GM12865 (cell line): Measurements from ENCODE around the gene MAPK1IP1L.

Experiments
- DNase-seq: peaks from one replicate; pipeline ENCODE4 v3.0.0; 2010; ENCODE audit warnings: low read depth
- H3K4me3 ChIP-seq: 2 replicates; pipeline ENCODE4 v1.5.1; 2011; ENCODE audit warnings: mild to moderate bottlenecking, low read depth, low read length, control low read depth
- CTCF ChIP-seq: IDR thresholded peaks from 2 replicates; pipeline ENCODE4 v1.5.1; 2011; ENCODE audit warnings: low read length, control low read depth, low read depth, inconsistent platforms; ENCODE audit not compliant: insufficient read depth; ENCODE audit errors: missing control alignments

Gene MAPK1IP1L

GRCh38 chr14:55115460-55115859, 64.0 kb downstream of the MAPK1IP1L start:
- H3K4me3 ChIP-seq: no peak overlapping the region
- no peak for DNase-seq
- TF ChIP-seq CTCF: no peak

DNA sequence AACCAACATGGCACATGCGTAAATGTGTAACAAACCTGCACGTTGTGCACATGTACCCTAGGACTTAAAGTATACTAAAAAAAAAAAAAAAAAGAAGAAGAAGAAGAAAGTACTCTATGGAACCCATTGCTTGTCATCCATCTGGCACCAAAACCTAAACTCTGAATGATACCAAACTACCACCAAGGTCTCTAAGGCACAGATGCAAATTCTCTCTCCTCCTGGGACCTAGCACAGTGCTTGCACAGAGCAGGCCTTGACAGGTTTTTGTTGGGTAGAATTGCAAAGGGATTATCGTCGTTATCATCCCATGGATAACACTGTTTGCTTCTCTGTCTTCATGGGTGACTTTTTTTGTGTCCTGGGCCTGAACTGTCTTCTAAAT, 64.4 kb downstream of the MAPK1IP1L start:
- DNase-seq: no peak
- no peak for TF ChIP-seq CTCF
- no peak overlapping the region for H3K4me3 ChIP-seq

GRCh38 chr14:55116246-55117030, 65.0 kb downstream of the MAPK1IP1L start:
- H3K4me3 ChIP-seq: no peak overlapping the region
- DNase-seq: no peak
- no peak for TF ChIP-seq CTCF

- DNase-seq: no peak
- TF ChIP-seq CTCF: no peak
- no peak overlapping the region for H3K4me3 ChIP-seq
These were observed 66.5 kb downstream of the MAPK1IP1L start for GRCh38 chr14:55117803-55118441.

DNA sequence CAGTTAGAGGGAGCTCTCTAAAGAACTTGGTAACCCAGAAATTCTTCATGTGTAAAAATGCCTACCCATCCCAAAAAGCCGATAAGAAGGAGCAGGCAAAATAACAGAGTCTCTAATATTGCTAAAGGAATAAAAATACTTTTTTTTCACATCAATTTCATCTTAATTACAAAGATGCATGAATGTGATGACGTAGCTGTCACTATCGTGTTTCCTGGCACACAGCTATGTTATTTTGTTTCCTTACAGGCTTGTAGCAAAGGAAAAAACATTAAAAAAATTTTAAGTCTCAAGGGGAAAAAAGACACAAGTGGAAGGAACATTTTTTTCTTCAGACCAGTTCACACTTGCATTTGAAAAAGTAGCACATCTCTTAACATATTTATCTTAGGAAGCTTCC, 67.3 kb downstream of the MAPK1IP1L start:
- no peak for TF ChIP-seq CTCF
- no peak for DNase-seq
- no peak overlapping the region for H3K4me3 ChIP-seq
